Nephron (organoid): ENCODE measurements around the gene SLC1A2.

Experiments
- H3K27ac Mint-ChIP-seq, 3 experiments: 2 replicates each; pipeline ENCODE4 v1.8.0; 2020; ENCODE audit warnings: mixed read lengths in 3 of 3, mild to moderate bottlenecking in 2 of 3, moderate library complexity in 1 of 3
- H3K27me3 Mint-ChIP-seq: 2 replicates; pipeline ENCODE4 v1.8.0; 2021; ENCODE audit warnings: low read depth, mild to moderate bottlenecking, moderate library complexity, mixed read lengths
- H3K36me3 Mint-ChIP-seq: 2 replicates; pipeline ENCODE4 v1.8.0; 2020; ENCODE audit warnings: low read depth, mixed read lengths
- H3K4me1 Mint-ChIP-seq: 2 replicates; pipeline ENCODE4 v1.8.0; 2020; ENCODE audit warnings: mixed read lengths
- H3K4me3 Mint-ChIP-seq, 3 experiments: 2 replicates each; pipeline ENCODE4 v1.8.0; 2020; ENCODE audit warnings: mild to moderate bottlenecking in 3 of 3, mixed read lengths in 3 of 3, moderate library complexity in 2 of 3
- H3K9me3 Mint-ChIP-seq: 2 replicates; pipeline ENCODE4 v1.8.0; 2020; ENCODE audit warnings: mixed read lengths
- CTCF ChIP-seq, 3 experiments: fragments of 200-600 bp; sonication (generic); IDR thresholded peaks; one replicate each; pipeline ENCODE4 v1.5.0; 2021; ENCODE audit warnings: antibody characterized with exemption in 3 of 3; ENCODE audit not compliant: unreplicated experiment in 3 of 3

Gene SLC1A2

GRCh38 chr11:35383953-35384352, 35.4 kb downstream of the SLC1A2 start:
- H3K4me3 Mint-ChIP-seq = no peak overlapping the region
- no peak overlapping the region for H3K27ac Mint-ChIP-seq
- TF ChIP-seq CTCF (IDR thresholded peaks at IDR 0.05; ENCODE audit: unreplicated experiment in 3 of 3) = no peak
- H3K27me3 Mint-ChIP-seq = peaks cover 3% of the 10 kb centered on the region
- no peaks in the 10 kb centered on the region for H3K4me1 Mint-ChIP-seq
- peaks cover 3% of the 10 kb centered on the region for H3K36me3 Mint-ChIP-seq
- H3K9me3 Mint-ChIP-seq = no peaks in the 10 kb centered on the region

GRCh38 chr11:35381709-35382322, 37.5 kb downstream of the SLC1A2 start:
- no peak overlapping the region for H3K4me3 Mint-ChIP-seq
- TF ChIP-seq CTCF (IDR thresholded peaks at IDR 0.05; ENCODE audit: unreplicated experiment in 3 of 3) = no peak
- H3K4me1 Mint-ChIP-seq = no peaks in the 10 kb centered on the region

GRCh38 chr11:35380603-35381002, 38.8 kb downstream of the SLC1A2 start:
- Mint-ChIP-seq H3K36me3 (no peaks in the 10 kb centered on the region), H3K4me1 (no peaks in the 10 kb centered on the region)

More at GRCh38 chr11:35381709-35382322, 37.5 kb downstream of the SLC1A2 start:
- Mint-ChIP-seq H3K27me3 (peaks cover 8% of the 10 kb centered on the region), H3K36me3 (peaks cover 3% of the 10 kb centered on the region), H3K9me3 (no peaks in the 10 kb centered on the region), H3K27ac (no peak overlapping the region)

GRCh38 chr11:35377262-35377661, 42.1 kb downstream of the SLC1A2 start:
- H3K36me3 Mint-ChIP-seq = no peaks in the 10 kb centered on the region
- no peaks in the 10 kb centered on the region for H3K4me1 Mint-ChIP-seq
- peaks cover 8% of the 10 kb centered on the region for H3K27me3 Mint-ChIP-seq
- TF ChIP-seq CTCF (IDR thresholded peaks at IDR 0.05; ENCODE audit: unreplicated experiment in 3 of 3) = no peak
- no peak overlapping the region for H3K27ac Mint-ChIP-seq
- H3K4me3 Mint-ChIP-seq = no peak overlapping the region
- no peaks in the 10 kb centered on the region for H3K9me3 Mint-ChIP-seq

More at GRCh38 chr11:35380603-35381002, 38.8 kb downstream of the SLC1A2 start:
- peak overlapping the region in 1 of 3 experiments; percentile 8 for H3K27ac Mint-ChIP-seq
- H3K4me3 Mint-ChIP-seq = no peak overlapping the region
- no peak for TF ChIP-seq CTCF (IDR thresholded peaks at IDR 0.05; ENCODE audit: unreplicated experiment in 3 of 3)
- no peaks in the 10 kb centered on the region for H3K9me3 Mint-ChIP-seq
- peaks cover 8% of the 10 kb centered on the region for H3K27me3 Mint-ChIP-seq

- H3K27ac Mint-ChIP-seq = no peak overlapping the region
- H3K4me1 Mint-ChIP-seq = no peaks in the 10 kb centered on the region
- peaks cover 5% of the 10 kb centered on the region for H3K27me3 Mint-ChIP-seq
- no peaks in the 10 kb centered on the region for H3K9me3 Mint-ChIP-seq
- no peak for TF ChIP-seq CTCF (IDR thresholded peaks at IDR 0.05; ENCODE audit: unreplicated experiment in 3 of 3)
- no peaks in the 10 kb centered on the region for H3K36me3 Mint-ChIP-seq
- no peak overlapping the region for H3K4me3 Mint-ChIP-seq
Observed at GRCh38 chr11:35376613-35377012, 42.7 kb downstream of the SLC1A2 start.

GRCh38 chr11:35376118-35376510, 43.2 kb downstream of the SLC1A2 start:
- H3K36me3 Mint-ChIP-seq = no peaks in the 10 kb centered on the region
- no peaks in the 10 kb centered on the region for H3K4me1 Mint-ChIP-seq
- H3K27ac Mint-ChIP-seq = no peak overlapping the region
- TF ChIP-seq CTCF (IDR thresholded peaks at IDR 0.05; ENCODE audit: unreplicated experiment in 3 of 3) = no peak
- no peak overlapping the region for H3K4me3 Mint-ChIP-seq
- H3K27me3 Mint-ChIP-seq = peaks cover 6% of the 10 kb centered on the region
- H3K9me3 Mint-ChIP-seq = no peaks in the 10 kb centered on the region
